Measurements from ENCODE around the gene PPP1R12B.
"Not testable (repeated sequence)": the region's sequence is repeated elsewhere in the genome, so short reads cannot be mapped to it uniquely, and the experiment has no call there.

- TF ChIP-seq CTCF (conservative IDR thresholded peaks at IDR 0.05 in 1 of 2, IDR thresholded peaks at IDR 0.05 in 1 of 2; ENCODE audit: low read depth in 1 of 2, low read length in 2 of 2); EZH2 (IDR thresholded peaks at IDR 0.05; ENCODE audit: low read length, missing control alignments): not testable (repeated sequence)
Observed at GRCh38 chr1:202417141-202417540, 68.6 kb downstream of the PPP1R12B start.
